H1 (cell line): ENCODE measurements around the gene BMERB1. TPM values are rescaled to one million over a fixed set of nuclear protein-coding genes. Genes with fewer than 3 reads are reported as not detected.

Experiments
- CTCF ChIA-PET: fragments of 300-600 bp; sonication (Branson Sonifier 250); formaldehyde crosslinking; loops from one replicate; lab custom pipeline; 2021; ENCODE audit not compliant: partially characterized antibody; lab: Charles Lee
- POLR2A ChIA-PET: fragments of 300-600 bp; sonication (Branson Sonifier 250); formaldehyde crosslinking; loops from one replicate; lab custom pipeline; 2021; ENCODE audit warnings: inconsistent platforms; ENCODE audit not compliant: partially characterized antibody; lab: Charles Lee
- DNase-seq, 2 experiments: peaks; one replicate each; pipeline versions ENCODE4 v3.0.0 to v3.0.0-alpha.2; 2010 to 2022; ENCODE audit warnings: low spot score in 2 of 2, low read depth in 1 of 2, mixed read lengths in 1 of 2
- FAIRE-seq: peaks from 2 replicates; lab custom pipeline; 2011; peaks lifted over from hg19 to GRCh38; lab: Jason Lieb, UNC
- H2AFZ ChIP-seq: 2 replicates; pipeline ENCODE4 v1.8.1; 2012; ENCODE audit warnings: low read length, inconsistent platforms
- H2AK5ac ChIP-seq: 2 replicates; pipeline ENCODE4 v1.6.1; 2013; ENCODE audit warnings: low read depth, low read length
- H2BK120ac ChIP-seq: replicated peaks from 2 replicates; pipeline ENCODE3; 2013; ENCODE audit warnings: low read depth, low read length, inconsistent platforms
- H2BK12ac ChIP-seq: 2 replicates; pipeline ENCODE4 v1.6.1; 2013; ENCODE audit warnings: low read depth, low read length
- H2BK15ac ChIP-seq: 2 replicates; pipeline ENCODE4 v1.6.1; 2013; ENCODE audit warnings: low read length
- H2BK20ac ChIP-seq: 2 replicates; pipeline ENCODE4 v1.6.1; 2013; ENCODE audit warnings: low read length
- H2BK5ac ChIP-seq: 2 replicates; pipeline ENCODE4 v1.6.1; 2013; ENCODE audit warnings: low read depth, low read length
- H3K14ac ChIP-seq: 2 replicates; pipeline ENCODE4 v1.6.1; 2013; ENCODE audit warnings: inconsistent platforms; ENCODE audit not compliant: insufficient read length
- H3K18ac ChIP-seq: 2 replicates; pipeline ENCODE4 v1.6.1; 2013; ENCODE audit warnings: low read length; ENCODE audit errors: extremely low read depth
- H3K23ac ChIP-seq: 2 replicates; pipeline ENCODE4 v1.6.1; 2013; ENCODE audit warnings: inconsistent platforms; ENCODE audit not compliant: insufficient read length
- H3K23me2 ChIP-seq: 2 replicates; pipeline ENCODE4 v1.6.1; 2013; ENCODE audit warnings: low read depth, low read length
- H3K27ac ChIP-seq: 2 replicates; pipeline ENCODE4 v1.6.1; 2011; ENCODE audit warnings: low read depth, low read length, inconsistent platforms
- H3K27me3 ChIP-seq, 4 experiments: replicated peaks in 1 of 4; 1 replicate in 1 of 4; 2 replicates in 3 of 4; pipeline versions ENCODE4 v1.6.1 to v1.8.1; 2011 to 2013; ENCODE audit warnings: low read length in 3 of 4, mild to moderate bottlenecking in 3 of 4, inconsistent platforms in 2 of 4, mixed read lengths in 2 of 4, moderate library complexity in 1 of 4; ENCODE audit not compliant: control insufficient read depth in 3 of 4, insufficient read depth in 3 of 4; ENCODE audit errors: extremely low read depth in 1 of 4
- H3K36me3 ChIP-seq, 4 experiments: 2 replicates each; pipeline versions ENCODE4 v1.6.1 to v1.8.1; 2011 to 2013; ENCODE audit warnings: mild to moderate bottlenecking in 4 of 4, low read length in 3 of 4, moderate library complexity in 2 of 4, control low read depth in 1 of 4, inconsistent platforms in 1 of 4; ENCODE audit not compliant: insufficient read depth in 4 of 4, control insufficient read depth in 2 of 4
- H3K4ac ChIP-seq: replicated peaks from 2 replicates; pipeline ENCODE3; 2013; ENCODE audit warnings: low read length, low read depth, mixed read lengths, inconsistent platforms; ENCODE audit not compliant: insufficient read length
- H3K4me1 ChIP-seq, 4 experiments: replicated peaks in 1 of 4; 1 replicate in 1 of 4; 2 replicates in 3 of 4; pipeline versions ENCODE4 v1.6.1 to v1.8.1; 2011 to 2013; ENCODE audit warnings: low read length in 3 of 4, inconsistent platforms in 2 of 4, mixed read lengths in 1 of 4; ENCODE audit not compliant: insufficient read depth in 4 of 4, control insufficient read depth in 3 of 4
- H3K4me2 ChIP-seq, 2 experiments: 2 replicates each; pipeline versions ENCODE4 v1.6.1 to v1.8.1; 2011 to 2013; ENCODE audit warnings: low read depth in 2 of 2, low read length in 2 of 2, control low read depth in 1 of 2, inconsistent platforms in 1 of 2, mild to moderate bottlenecking in 1 of 2; ENCODE audit not compliant: insufficient read depth in 1 of 2
- H3K4me3 ChIP-seq, 4 experiments: fragments of 200-600, 300-600 bp in 1 of 4; sonication (generic), shearing (Covaris generic), sonication (Bioruptor Twin) in 1 of 4; 2 replicates each; pipeline versions ENCODE4 v1.5.1 to v1.8.1; 2011 to 2016; ENCODE audit warnings: low read length in 4 of 4, low read depth in 3 of 4, control low read depth in 2 of 4, inconsistent platforms in 2 of 4, mild to moderate bottlenecking in 2 of 4, mixed read lengths in 1 of 4, moderate library complexity in 1 of 4; ENCODE audit not compliant: insufficient read depth in 2 of 4; ENCODE audit errors: extremely low read depth in 1 of 4
- H3K56ac ChIP-seq: replicated peaks from 2 replicates; pipeline ENCODE3; 2013; ENCODE audit warnings: low read depth, mild to moderate bottlenecking, mixed read lengths, low read length, inconsistent platforms; ENCODE audit not compliant: insufficient read length
- H3K79me1 ChIP-seq: 2 replicates; pipeline ENCODE4 v1.6.1; 2013; ENCODE audit warnings: low read depth, low read length, control low read depth
- H3K79me2 ChIP-seq, 2 experiments: 2 replicates each; pipeline versions ENCODE4 v1.6.1 to v1.8.1; 2012 to 2013; ENCODE audit warnings: low read length in 2 of 2, mild to moderate bottlenecking in 2 of 2, inconsistent platforms in 1 of 2; ENCODE audit not compliant: insufficient read depth in 2 of 2, control insufficient read depth in 1 of 2
- H3K9ac ChIP-seq, 4 experiments: replicated peaks in 1 of 4; 1 replicate in 1 of 4; 2 replicates in 3 of 4; pipeline versions ENCODE4 v1.6.1 to v1.8.1; 2011 to 2013; ENCODE audit warnings: low read depth in 3 of 4, low read length in 3 of 4, control low read depth in 2 of 4, mild to moderate bottlenecking in 2 of 4, moderate library complexity in 2 of 4, inconsistent platforms in 1 of 4; ENCODE audit errors: extremely low read depth in 1 of 4
- H3K9me3 ChIP-seq, 2 experiments: 2 replicates each; pipeline versions ENCODE4 v1.6.1 to v1.8.1; 2012 to 2013; ENCODE audit warnings: mild to moderate bottlenecking in 2 of 2, moderate library complexity in 2 of 2, control low read depth in 1 of 2, inconsistent platforms in 1 of 2, low read depth in 1 of 2, low read length in 1 of 2, mixed read lengths in 1 of 2; ENCODE audit not compliant: insufficient read depth in 2 of 2
- H4K20me1 ChIP-seq, 2 experiments: replicated peaks in 1 of 2; 2 replicates each; pipeline versions ENCODE3 to v1.8.1; 2011 to 2013; ENCODE audit warnings: inconsistent platforms in 2 of 2, low read length in 2 of 2, mild to moderate bottlenecking in 1 of 2; ENCODE audit not compliant: insufficient read depth in 2 of 2, control insufficient read depth in 1 of 2
- H4K5ac ChIP-seq: 2 replicates; pipeline ENCODE4 v1.6.1; 2013; ENCODE audit warnings: low read length, low read depth, mixed read lengths, inconsistent platforms; ENCODE audit not compliant: insufficient read length
- H4K8ac ChIP-seq: 2 replicates; pipeline ENCODE4 v1.8.0; 2013; ENCODE audit warnings: mild to moderate bottlenecking, moderate library complexity, low read length, inconsistent platforms; ENCODE audit not compliant: insufficient read depth; ENCODE audit errors: extremely low read depth
- H4K91ac ChIP-seq: replicated peaks from 2 replicates; pipeline ENCODE3; 2013; ENCODE audit warnings: low read length, mixed read lengths, inconsistent platforms; ENCODE audit not compliant: insufficient read length
- BACH1 ChIP-seq: IDR thresholded peaks from 2 replicates; pipeline ENCODE4 v1.6.1; 2012; ENCODE audit warnings: low read length, improper control_type of control experiment
- BCL11A ChIP-seq, 2 experiments: IDR thresholded peaks; one replicate each; pipeline ENCODE4 v1.6.1; 2011; ENCODE audit warnings: low read depth in 2 of 2, low read length in 2 of 2, mild to moderate bottlenecking in 2 of 2
- EZH2 ChIP-seq: fragments of 200-600 bp; sonication (generic); IDR thresholded peaks from 2 replicates; pipeline ENCODE4 v1.7.1; 2012; ENCODE audit warnings: low read depth, mild to moderate bottlenecking, moderate library complexity, low read length, inconsistent platforms; ENCODE audit not compliant: severe bottlenecking
- JUND ChIP-seq: IDR thresholded peaks from 2 replicates; pipeline ENCODE4 v1.6.1; 2011; ENCODE audit warnings: mild to moderate bottlenecking, improper control_type of control experiment, low read length
- POLR2AphosphoS5 ChIP-seq: IDR thresholded peaks from 2 replicates; pipeline ENCODE4 v1.6.1; 2011; ENCODE audit warnings: low read depth, low read length
- RNF2 ChIP-seq: fragments of 200-900, 300-1000 bp; sonication (generic); IDR thresholded peaks from 2 replicates; pipeline ENCODE4 v1.7.1; 2016; ENCODE audit warnings: borderline replicate concordance, low read depth, mild to moderate bottlenecking, antibody characterized with exemption, low read length; ENCODE audit not compliant: poor library complexity, severe bottlenecking; ENCODE audit errors: missing control alignments
- RXRA ChIP-seq: IDR thresholded peaks from 2 replicates; pipeline ENCODE4 v1.6.1; 2011; ENCODE audit warnings: low read depth, mild to moderate bottlenecking, low read length, moderate library complexity; ENCODE audit not compliant: insufficient read depth
- SIN3A ChIP-seq, 2 experiments: IDR thresholded peaks in 1 of 2; conservative IDR thresholded peaks in 1 of 2; 2 replicates each; pipeline ENCODE4 v1.6.1; 2011 to 2012; ENCODE audit warnings: low read length in 2 of 2, improper control_type of control experiment in 1 of 2, low read depth in 1 of 2, mild to moderate bottlenecking in 1 of 2
- SP4 ChIP-seq: IDR thresholded peaks from 2 replicates; pipeline ENCODE4 v1.6.1; 2012; ENCODE audit warnings: low read length, inconsistent platforms
- SRF ChIP-seq: IDR thresholded peaks from 2 replicates; pipeline ENCODE4 v1.6.1; 2011; ENCODE audit warnings: mild to moderate bottlenecking, low read depth, low read length, moderate library complexity
- SUZ12 ChIP-seq: fragments of 200-600 bp; sonication (generic); IDR thresholded peaks from 2 replicates; pipeline ENCODE4 v1.6.1; 2012; ENCODE audit warnings: mild to moderate bottlenecking, inconsistent platforms, low read length, moderate library complexity, mixed read lengths
- TAF1 ChIP-seq: IDR thresholded peaks from 2 replicates; pipeline ENCODE4 v1.6.1; 2011; ENCODE audit warnings: mild to moderate bottlenecking, low read depth, low read length
- TCF12 ChIP-seq: IDR thresholded peaks from 2 replicates; pipeline ENCODE4 v1.6.1; 2011; ENCODE audit warnings: low read depth, mild to moderate bottlenecking, low read length
- WGBS, 2 experiments: shearing (Covaris generic) in 1 of 2; methylation state at CpG; one replicate each; pipeline versions ENCODE4 v1.1.6 to v1.1.7; 2013 to 2015; ENCODE audit warnings: low lambda C conversion rate in 2 of 2, mixed read lengths in 2 of 2, inconsistent platforms in 1 of 2, low coverage in 1 of 2, missing lambda C conversion rate in 1 of 2; ENCODE audit not compliant: insufficient replicate concordance in 2 of 2, insufficient coverage in 1 of 2, insufficient read length in 1 of 2; ENCODE audit errors: extremely low coverage in 1 of 2, missing lambda C conversion rate in 1 of 2; 5-methylcytosine and 5-hydroxymethylcytosine counted together
- polyA plus RNA-seq, 7 experiments: library from polyadenylated mRNA; depleted of rRNA in 3 of 7; stranded (reverse) in 5 of 7; unstranded in 2 of 7; fragments of >200 nt in 5 of 7; fragments of 200-250 nt in 2 of 7; gene quantifications; 1 replicate in 5 of 7; 2 replicates in 1 of 7; 4 replicates in 1 of 7; pipeline versions ENCODE4 v1.2.1 to v1.2.3, GENCODE V29; 2011 to 2013; ENCODE audit warnings: missing spikeins in 2 of 7, mixed read lengths in 2 of 7
- total RNA-seq: library from RNA; stranded (reverse); fragmentation: NEBNext Ultra II Directional; extraction: Animal tissue kit (Norgen Biotek cat#: 25700); gene quantifications from 2 replicates; pipeline ENCODE4 v1.2.1, GENCODE V29; 2021
- TF ChIP-seq, protein P1 (sequence below): IDR thresholded peaks from 2 replicates; pipeline ENCODE4 v1.6.1; 2012; ENCODE audit warnings: inconsistent platforms

The BMERB1 gene
- total and polyA plus RNA-seq, 2 of the 8 experiments (the other 6 are each of a cell fraction or from before 2014, with no cell fraction given) = 23.5 to 27.1 TPM

DNA sequence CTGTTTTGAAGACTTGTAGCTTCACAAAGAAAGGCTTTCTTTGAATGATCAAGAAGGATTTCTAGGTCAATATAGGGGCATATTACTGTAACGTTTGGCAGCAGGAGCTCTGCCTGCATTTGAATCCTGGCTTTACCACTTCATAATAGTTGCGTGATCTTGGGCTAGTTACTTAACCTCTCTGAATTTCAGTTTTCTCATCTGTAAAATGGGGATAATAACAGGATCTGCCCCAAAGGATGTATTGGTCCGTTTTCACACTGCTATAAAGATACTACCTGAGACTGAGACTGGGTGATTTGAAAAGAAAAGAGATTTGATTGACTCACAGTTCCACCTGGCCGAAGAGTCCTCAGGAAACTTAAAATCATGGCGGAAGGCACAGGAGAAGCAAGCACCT lies 12.5 kb downstream of the BMERB1 start:
- Histone ChIP-seq H3K79me2 (peaks cover 0 to 6% of the 10 kb centered on the region in 2 experiments; a peak in 1 of 4 replicates), H2BK5ac (no peak overlapping the region), H3K36me3 (no peaks in the 10 kb centered on the region), H3K9me3 (no peaks in the 10 kb centered on the region), H3K23ac (no peak overlapping the region), H3K4me2 (no peak overlapping the region), H3K18ac (no peak overlapping the region), H3K23me2 (no peaks in the 10 kb centered on the region), H3K56ac (no peak overlapping the region), H3K4me1 (no peaks in the 10 kb centered on the region), H2BK20ac (no peak overlapping the region), H2BK120ac (no peak overlapping the region), H4K20me1 (no peaks in the 10 kb centered on the region), H4K5ac (no peak overlapping the region), H4K8ac (no peak overlapping the region), H2BK15ac (no peak overlapping the region), H3K79me1 (no peaks in the 10 kb centered on the region), H4K91ac (no peak overlapping the region), H3K4me3 (no peak overlapping the region), H3K27ac (no peak overlapping the region), H2AK5ac (no peak overlapping the region), H2AFZ (no peak overlapping the region), H3K14ac (no peak overlapping the region), H3K9ac (no peak overlapping the region), H3K27me3 (no peaks in the 10 kb centered on the region), H3K4ac (no peak overlapping the region), H2BK12ac (no peak overlapping the region)
- ChIA-PET POLR2A (no interaction called here), CTCF (interaction anchor here (0.6 to 0.9 kb wide), 3 partner anchors 10 to 60 kb away, joined by 3 read pairs; no protein-coding TSS in a partner anchor)
- no peak for TF ChIP-seq RNF2
- no peak for TF ChIP-seq POLR2AphosphoS5
- TF ChIP-seq, protein P1, sequence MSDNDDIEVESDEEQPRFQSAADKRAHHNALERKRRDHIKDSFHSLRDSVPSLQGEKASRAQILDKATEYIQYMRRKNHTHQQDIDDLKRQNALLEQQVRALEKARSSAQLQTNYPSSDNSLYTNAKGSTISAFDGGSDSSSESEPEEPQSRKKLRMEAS = no peak
- TF ChIP-seq SIN3A (conservative IDR thresholded peaks at IDR 0.05 in 1 of 2, IDR thresholded peaks at IDR 0.05 in 1 of 2; ENCODE audit: low read depth in 1 of 2, low read length in 2 of 2) = no peak
- no peak for TF ChIP-seq TCF12
- TF ChIP-seq SUZ12 = no peak
- no peak for TF ChIP-seq JUND
- no peak for TF ChIP-seq SP4
- no peak for TF ChIP-seq SRF
- TF ChIP-seq TAF1 = no peak
- TF ChIP-seq BCL11A (IDR thresholded peaks at IDR 0.05; ENCODE audit: low read depth in 2 of 2, low read length in 2 of 2) = no peak
- TF ChIP-seq BACH1 = no peak
- TF ChIP-seq RXRA = no peak
- TF ChIP-seq EZH2 = no peak
- DNase-seq (no peak), FAIRE-seq (no peak)
- WGBS, 2 experiments = 91% methylated on average over 5 of the region's 5 CpGs; no CpG with 5 or more reads in 1 of the 2 experiments
